OCI-LY1 (cell line): ENCODE results near the gene CFC1.
"Not testable (repeated sequence)": the region's sequence is repeated elsewhere in the genome, so short reads cannot be mapped to it uniquely, and the experiment has no call there.

Source experiments
- H2AFZ ChIP-seq: fragments of 200-600 bp; sonication (generic), shearing (Covaris generic); 2 replicates; pipeline ENCODE4 v1.6.0; 2014; ENCODE audit warnings: antibody characterized with exemption, mild to moderate bottlenecking, low read length
- H3F3A ChIP-seq: fragments of 200-600 bp; sonication (generic), shearing (Covaris generic); 2 replicates; pipeline ENCODE4 v1.6.0; 2014; ENCODE audit warnings: mild to moderate bottlenecking, antibody characterized with exemption, low read length, moderate library complexity; ENCODE audit not compliant: insufficient read depth
- H3K27ac ChIP-seq: fragments of 200-600 bp; sonication (generic); 2 replicates; pipeline ENCODE4 v1.5.1; 2014; ENCODE audit warnings: low read length, mixed run types, mild to moderate bottlenecking, low read depth; ENCODE audit not compliant: poor library complexity, severe bottlenecking
- H3K27me3 ChIP-seq: fragments of 200-600 bp; sonication (generic); 2 replicates; pipeline ENCODE4 v1.6.0; 2014; ENCODE audit warnings: antibody characterized with exemption, mild to moderate bottlenecking, low read length, moderate library complexity; ENCODE audit not compliant: insufficient read depth
- H3K36me3 ChIP-seq: fragments of 200-600 bp; sonication (generic); 2 replicates; pipeline ENCODE4 v1.6.1; 2014; ENCODE audit warnings: mild to moderate bottlenecking, antibody characterized with exemption, low read length, moderate library complexity, mixed read lengths; ENCODE audit not compliant: insufficient read depth
- H3K4me1 ChIP-seq: fragments of 200-600 bp; sonication (generic); 2 replicates; pipeline ENCODE4 v1.5.1; 2014; ENCODE audit warnings: mild to moderate bottlenecking, low read length, moderate library complexity; ENCODE audit not compliant: insufficient read depth, severe bottlenecking
- H3K4me2 ChIP-seq: fragments of 200-600 bp; sonication (generic), shearing (Covaris generic); 2 replicates; pipeline ENCODE4 v1.6.1; 2014; ENCODE audit warnings: low read length
- H3K4me3 ChIP-seq: fragments of 200-600 bp; sonication (generic); 2 replicates; pipeline ENCODE4 v1.5.1; 2014; ENCODE audit warnings: low read length, low read depth, mild to moderate bottlenecking, mixed read lengths; ENCODE audit not compliant: poor library complexity, severe bottlenecking
- H3K79me2 ChIP-seq: fragments of 200-600 bp; shearing (Covaris generic); 2 replicates; pipeline ENCODE4 v1.6.1; 2016; ENCODE audit warnings: mixed run types, low read length, mixed read lengths; ENCODE audit not compliant: insufficient read depth
- H3K9ac ChIP-seq: fragments of 200-600 bp; sonication (generic), shearing (Covaris generic); 2 replicates; pipeline ENCODE4 v1.6.1; 2014; ENCODE audit warnings: mild to moderate bottlenecking, low read length, mixed read lengths
- H3K9me2 ChIP-seq: fragments of 200-600 bp; sonication (generic), shearing (Covaris generic); 2 replicates; pipeline ENCODE4 v1.6.1; 2014; ENCODE audit warnings: low read depth, mild to moderate bottlenecking, low read length, mixed read lengths
- H3K9me3 ChIP-seq: fragments of 200-600 bp; shearing (Covaris generic); 2 replicates; pipeline ENCODE4 v1.6.1; 2014; ENCODE audit warnings: low read length, mixed read lengths
- H4K20me1 ChIP-seq: fragments of 200-600 bp; sonication (generic), shearing (Covaris generic); 2 replicates; pipeline ENCODE4 v1.6.0; 2016; ENCODE audit warnings: mild to moderate bottlenecking, low read length; ENCODE audit not compliant: insufficient read depth

The CFC1 gene

DNA sequence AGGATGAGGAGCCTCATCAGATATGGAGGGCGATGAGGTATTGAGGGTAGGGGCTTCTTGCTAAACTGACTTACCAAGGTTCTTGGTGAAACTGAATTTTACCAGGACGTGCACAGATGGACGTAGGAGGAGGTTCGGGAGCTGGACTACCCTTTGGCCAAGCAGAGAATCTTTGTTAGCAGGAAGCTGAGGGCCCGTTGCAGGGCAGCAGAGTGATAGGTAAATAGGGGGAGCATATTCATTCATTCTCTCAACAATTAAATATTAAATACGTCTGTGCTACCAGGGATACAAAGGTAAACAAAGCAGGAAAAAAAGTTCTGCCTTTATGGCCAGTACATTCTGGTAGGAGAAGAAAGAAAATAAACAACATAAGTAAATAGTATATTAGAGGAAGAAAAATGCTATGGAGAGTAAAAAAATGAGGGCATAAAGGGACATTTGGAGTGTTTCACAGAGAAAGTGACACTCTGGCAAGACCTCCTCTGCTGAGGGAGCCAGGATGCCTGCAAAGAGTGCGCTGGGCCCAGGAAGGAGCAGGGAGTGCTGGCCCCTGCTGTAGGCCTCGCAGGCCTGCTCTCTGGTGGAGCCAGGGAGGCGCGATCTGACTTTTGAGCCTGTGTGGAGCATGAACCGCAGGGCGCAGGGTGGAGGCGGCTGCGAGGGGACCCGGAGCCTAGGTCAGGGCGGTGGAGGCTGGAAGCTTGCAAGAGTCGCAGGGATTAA, 9.1 kb upstream of the CFC1 start:
- not testable (repeated sequence) for H3K9me2 ChIP-seq, H3K79me2 ChIP-seq

DNA sequence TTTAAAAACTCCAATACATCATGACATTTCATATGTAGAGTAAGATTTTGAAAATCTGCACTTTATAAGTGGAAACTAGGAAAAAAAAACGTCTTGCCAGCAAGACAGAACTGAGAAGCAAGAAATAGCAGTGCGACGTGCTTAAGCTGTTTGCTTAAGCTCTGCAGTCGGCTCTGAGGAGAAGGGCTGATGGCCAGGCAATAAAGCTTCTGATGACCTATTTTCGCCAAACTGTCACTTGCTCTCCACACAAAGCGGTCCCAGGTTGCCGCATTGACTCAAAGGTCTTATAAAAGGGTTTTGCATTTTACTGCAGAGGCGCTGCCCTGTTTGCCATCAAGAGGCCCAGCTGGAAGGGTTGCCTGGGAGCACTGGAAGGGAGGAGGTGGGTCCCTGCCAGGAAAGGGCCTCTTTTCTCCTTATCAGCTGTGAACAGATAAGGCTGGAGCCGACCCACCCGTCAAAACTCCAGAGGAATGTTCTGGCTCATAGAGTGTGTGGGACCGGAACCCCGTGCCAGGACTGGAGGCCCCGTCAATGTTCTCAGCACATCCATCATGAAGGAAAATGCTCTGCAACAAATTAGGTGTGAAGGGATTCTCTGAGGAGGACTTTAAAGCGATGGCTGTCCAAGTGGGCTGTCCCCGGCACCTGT, 2.4 kb upstream of the CFC1 start:
- not testable (repeated sequence) for H3K9me2 ChIP-seq, H2AFZ ChIP-seq, H3K4me2 ChIP-seq, H3K4me3 ChIP-seq, H3K9ac ChIP-seq, H3K9me3 ChIP-seq, H3K27me3 ChIP-seq, H3K79me2 ChIP-seq, H3K36me3 ChIP-seq, H3F3A ChIP-seq, H3K27ac ChIP-seq, H4K20me1 ChIP-seq, H3K4me1 ChIP-seq

More for the DNA sequence above, 9.1 kb upstream of the CFC1 start:
- not testable (repeated sequence) for H3K4me2 ChIP-seq, H3K4me3 ChIP-seq, H3K4me1 ChIP-seq, H3K27me3 ChIP-seq, H4K20me1 ChIP-seq, H3K27ac ChIP-seq, H3K9ac ChIP-seq, H3K9me3 ChIP-seq, H3K36me3 ChIP-seq, H3F3A ChIP-seq, H2AFZ ChIP-seq

DNA sequence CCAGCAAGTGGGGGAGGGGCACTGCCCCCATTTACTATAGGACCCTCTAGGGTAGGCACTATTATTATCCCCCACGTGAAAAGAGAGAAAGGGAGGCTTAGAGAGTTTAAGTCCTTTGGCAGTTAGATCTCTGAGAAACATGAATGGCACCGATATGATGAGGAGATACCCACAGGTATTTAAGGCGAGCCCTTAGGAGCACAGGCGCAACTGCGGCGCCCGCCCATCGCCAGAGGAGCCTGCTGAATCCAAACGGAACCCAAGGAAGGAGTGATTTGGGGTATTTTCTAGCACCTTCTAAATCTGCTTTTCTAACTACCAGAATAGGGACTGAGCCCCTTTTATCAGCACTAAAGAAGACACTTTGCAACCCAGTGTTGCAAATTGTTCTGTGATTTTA, 551 bp upstream of the CFC1 start:
- not testable (repeated sequence) for H3K4me3 ChIP-seq, H3K36me3 ChIP-seq, H3K27me3 ChIP-seq, H4K20me1 ChIP-seq, H3K27ac ChIP-seq, H3K9me3 ChIP-seq, H3K9me2 ChIP-seq, H3F3A ChIP-seq, H3K4me1 ChIP-seq, H3K9ac ChIP-seq, H3K4me2 ChIP-seq, H2AFZ ChIP-seq, H3K79me2 ChIP-seq

DNA sequence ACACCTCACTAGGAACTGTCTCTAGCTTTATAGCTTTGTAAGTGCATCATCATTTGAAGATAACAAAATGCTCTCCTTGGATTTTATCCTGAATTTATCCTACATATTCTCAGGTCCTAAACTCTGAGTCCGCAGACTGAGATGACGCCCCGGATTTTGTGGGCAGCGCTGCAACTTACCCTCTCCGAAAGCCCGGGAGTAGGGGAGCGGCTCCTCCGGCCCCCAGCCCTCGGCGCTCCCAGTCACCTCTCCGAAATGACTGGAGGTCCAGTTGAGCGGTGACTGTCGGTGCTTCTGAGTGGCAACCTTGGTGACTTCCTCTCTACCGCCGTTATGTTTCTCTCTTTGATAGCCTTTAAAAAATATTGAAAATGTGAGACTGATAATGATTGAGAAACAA, 912 bp downstream of the CFC1 start:
- not testable (repeated sequence) for H3K27ac ChIP-seq, H3K27me3 ChIP-seq, H3F3A ChIP-seq, H3K4me2 ChIP-seq, H3K4me3 ChIP-seq, H3K4me1 ChIP-seq, H4K20me1 ChIP-seq, H3K36me3 ChIP-seq, H3K9me3 ChIP-seq, H3K79me2 ChIP-seq, H3K9me2 ChIP-seq, H2AFZ ChIP-seq, H3K9ac ChIP-seq

DNA sequence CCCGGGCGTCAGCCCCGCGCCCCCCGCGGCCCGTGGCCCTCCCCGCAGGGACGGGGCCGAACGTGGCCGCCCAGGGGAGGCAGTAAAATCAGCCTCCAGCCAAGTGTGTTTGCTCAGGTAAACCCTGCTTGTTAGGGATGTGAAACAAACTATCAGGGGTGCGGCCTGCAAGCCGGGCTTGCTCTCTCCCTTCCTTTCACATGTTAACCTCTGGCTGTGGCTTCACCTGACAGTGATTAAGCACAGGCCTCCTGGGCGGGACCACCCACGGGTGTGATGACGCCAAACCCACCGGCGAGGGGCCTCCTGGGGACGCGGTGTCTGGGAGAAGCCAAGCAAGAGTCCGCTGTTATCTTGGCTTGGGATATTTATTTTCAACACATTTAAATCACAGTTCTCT, 1.4 kb downstream of the CFC1 start:
- not testable (repeated sequence) for H3K4me1 ChIP-seq, H3K9ac ChIP-seq, H3F3A ChIP-seq, H3K9me3 ChIP-seq, H4K20me1 ChIP-seq, H3K4me2 ChIP-seq, H3K36me3 ChIP-seq, H3K4me3 ChIP-seq, H2AFZ ChIP-seq, H3K9me2 ChIP-seq, H3K79me2 ChIP-seq, H3K27ac ChIP-seq, H3K27me3 ChIP-seq

DNA sequence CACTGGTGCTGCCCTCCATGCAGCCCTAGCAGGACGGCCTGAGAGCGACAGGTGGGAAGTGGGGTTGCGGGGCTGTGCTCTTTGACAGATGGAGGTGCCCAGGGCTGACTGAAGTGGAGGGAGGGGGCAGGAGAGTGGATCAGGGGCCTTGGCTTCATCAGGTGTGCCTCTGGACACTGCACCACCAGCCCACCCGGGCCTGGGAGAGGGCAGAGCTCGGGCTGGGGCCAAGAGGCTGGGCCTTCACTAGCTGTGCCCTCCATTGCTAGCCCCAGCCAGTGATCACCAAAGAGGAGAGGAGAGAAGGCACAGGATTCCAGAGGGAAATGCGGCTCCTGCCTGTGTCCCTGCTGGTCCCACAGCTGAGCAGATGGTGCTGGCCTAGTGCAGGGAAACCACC, 2.6 kb downstream of the CFC1 start:
- H2AFZ ChIP-seq, H3K4me1 ChIP-seq, H3F3A ChIP-seq, H3K9ac ChIP-seq, H3K36me3 ChIP-seq, H4K20me1 ChIP-seq, H3K9me3 ChIP-seq, H3K4me3 ChIP-seq, H3K79me2 ChIP-seq, H3K9me2 ChIP-seq, H3K27ac ChIP-seq, H3K4me2 ChIP-seq, H3K27me3 ChIP-seq: not testable (repeated sequence)

DNA sequence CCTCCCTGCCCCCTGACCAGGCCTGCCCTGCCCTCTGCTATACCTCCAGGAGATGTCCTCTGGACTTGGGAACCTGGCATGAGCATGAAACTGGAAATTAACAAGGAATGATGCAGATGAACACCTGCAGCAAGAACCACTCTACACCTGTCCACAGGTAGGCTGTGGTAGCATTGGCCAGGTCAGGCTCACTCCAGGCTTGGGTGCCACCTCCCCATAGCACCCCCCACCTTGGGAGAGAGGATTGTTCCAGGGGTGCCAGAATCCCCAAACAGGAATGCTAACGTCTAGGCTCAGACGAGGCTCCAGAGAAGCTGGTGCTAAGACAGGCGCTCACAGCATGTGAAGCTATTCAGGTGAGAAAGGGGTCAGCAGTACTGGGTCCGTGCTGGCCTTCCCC, 5.4 kb downstream of the CFC1 start:
- H3K9me2 ChIP-seq, H4K20me1 ChIP-seq, H3K27ac ChIP-seq, H3K4me2 ChIP-seq, H3K4me3 ChIP-seq, H3K9me3 ChIP-seq, H3F3A ChIP-seq, H3K36me3 ChIP-seq, H2AFZ ChIP-seq, H3K4me1 ChIP-seq, H3K27me3 ChIP-seq, H3K79me2 ChIP-seq, H3K9ac ChIP-seq: not testable (repeated sequence)
